ENCODE measurements around the gene EEF2KMT.
"Not testable (repeated sequence)": the region's sequence is repeated elsewhere in the genome, so short reads cannot be mapped to it uniquely, and the experiment has no call there.

The EEF2KMT gene

DNA sequence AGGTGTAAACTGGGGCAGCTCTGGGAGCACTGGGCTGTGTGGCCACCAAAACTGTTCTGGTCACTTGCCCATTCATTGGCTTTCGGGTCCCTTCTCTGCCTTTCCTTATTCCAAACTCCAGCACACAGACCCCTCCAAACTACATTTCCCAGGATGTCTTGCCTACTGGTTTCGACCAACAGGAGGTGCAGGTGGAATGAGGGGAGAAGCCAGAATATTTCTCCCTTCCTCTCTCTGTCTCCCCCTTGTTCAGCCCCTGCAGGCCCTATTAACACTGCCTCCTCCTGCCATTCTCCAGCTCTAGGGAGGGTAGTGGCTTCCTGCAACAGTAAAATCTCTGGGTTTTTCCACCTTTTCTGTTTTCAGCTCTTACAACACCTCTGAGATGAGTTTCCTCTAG is 50.7 kb downstream of the EEF2KMT start:
- DNase-seq (ENCODE audit: low read depth, low spot score), result no peak
- no peak overlapping the region for H3K27ac ChIP-seq

DNA sequence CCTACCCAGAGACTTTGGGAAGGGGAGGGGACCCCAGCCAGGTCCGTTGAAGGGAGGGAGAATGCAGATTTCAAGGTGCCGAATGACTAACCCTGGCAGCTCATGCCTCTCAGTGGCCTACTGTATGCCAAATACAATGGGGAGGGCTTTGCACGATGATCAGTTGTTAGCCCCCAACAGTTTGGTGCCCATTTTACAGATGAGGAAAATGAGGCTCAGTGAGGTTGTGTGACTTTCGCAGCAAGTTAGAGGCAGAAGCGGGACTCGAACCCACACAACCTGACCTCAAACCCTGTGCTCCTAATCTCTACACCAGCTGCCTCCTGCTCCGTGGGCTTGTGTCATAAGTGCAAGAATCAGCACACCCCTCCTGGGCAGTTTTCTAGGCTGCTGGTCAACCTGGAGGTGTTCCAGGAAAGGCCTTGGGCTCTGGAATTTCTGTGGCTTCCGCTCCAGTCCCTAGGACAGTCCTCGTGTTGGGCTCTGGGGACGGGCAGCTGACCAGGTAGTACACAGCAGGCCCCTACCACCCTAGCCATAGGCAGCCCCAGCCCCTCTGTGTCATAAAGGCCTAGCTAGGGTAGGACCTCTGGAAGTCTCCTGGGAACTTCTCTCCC is 52.0 kb downstream of the EEF2KMT start:
- no peak for DNase-seq (ENCODE audit: low read depth, low spot score)
- H3K27ac ChIP-seq, result no peak overlapping the region

GRCh38 chr16:5044581-5044980 is 53.0 kb downstream of the EEF2KMT start:
- DNase-seq (ENCODE audit: low read depth, low spot score); H3K27ac ChIP-seq: not testable (repeated sequence)

DNA sequence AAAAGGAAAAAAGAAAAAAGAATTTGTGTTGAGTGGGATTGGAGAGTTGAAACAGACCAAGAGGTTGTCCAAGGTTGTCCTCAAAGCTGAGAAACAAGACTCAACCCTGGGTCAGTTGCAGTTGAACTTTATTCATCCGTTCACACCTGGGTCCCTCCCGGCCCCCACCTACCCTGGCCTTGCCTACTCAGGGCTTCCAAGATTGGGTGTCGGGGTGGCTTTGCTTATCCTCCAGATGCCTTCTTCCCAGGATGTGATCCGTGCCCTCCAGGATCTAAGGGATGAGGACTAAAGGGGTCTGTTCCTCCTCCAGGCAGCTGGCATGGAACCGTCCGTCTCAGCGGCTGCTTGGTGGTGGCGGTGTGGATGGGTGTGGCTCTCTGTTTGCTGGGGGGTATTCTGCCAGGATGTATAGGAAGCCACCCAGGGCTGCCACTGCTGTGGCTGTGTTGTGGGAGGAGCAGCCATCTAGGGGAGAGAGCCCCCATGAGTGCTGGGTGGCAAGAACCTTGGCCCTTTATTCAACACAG is 53.5 kb downstream of the EEF2KMT start:
- no peak for DNase-seq (ENCODE audit: low read depth, low spot score)
- H3K27ac ChIP-seq, result no peak overlapping the region

DNA sequence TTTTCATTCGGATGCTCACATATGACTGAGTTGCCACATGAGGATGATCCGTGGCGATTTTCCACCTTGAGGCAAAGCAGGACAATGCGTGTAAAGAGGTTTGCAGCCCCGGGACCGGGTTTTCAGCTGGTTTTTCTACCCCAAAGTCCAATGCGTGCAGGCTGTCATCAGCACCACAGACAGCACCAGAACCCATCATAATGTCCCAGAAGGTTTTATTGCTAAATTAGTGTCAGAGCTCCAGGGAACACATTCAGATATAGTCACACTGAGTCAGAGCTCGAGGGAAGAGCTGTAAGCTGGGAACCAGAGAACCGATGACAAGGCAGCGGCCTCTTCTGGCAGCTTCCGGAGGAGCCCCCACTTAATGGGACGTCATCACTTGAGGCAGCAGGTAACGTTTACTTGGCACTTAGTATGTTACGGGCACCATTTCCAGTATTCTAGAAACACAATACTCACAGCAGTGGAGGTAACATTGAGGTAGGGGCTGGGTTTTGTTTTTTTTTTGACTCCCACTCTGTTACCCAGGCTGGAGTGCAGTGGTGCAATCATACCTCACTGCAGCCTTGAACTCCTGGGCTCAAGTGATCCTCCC is 54.9 kb downstream of the EEF2KMT start:
- DNase-seq (ENCODE audit: low read depth, low spot score), result no peak
- no peak overlapping the region for H3K27ac ChIP-seq

DNA sequence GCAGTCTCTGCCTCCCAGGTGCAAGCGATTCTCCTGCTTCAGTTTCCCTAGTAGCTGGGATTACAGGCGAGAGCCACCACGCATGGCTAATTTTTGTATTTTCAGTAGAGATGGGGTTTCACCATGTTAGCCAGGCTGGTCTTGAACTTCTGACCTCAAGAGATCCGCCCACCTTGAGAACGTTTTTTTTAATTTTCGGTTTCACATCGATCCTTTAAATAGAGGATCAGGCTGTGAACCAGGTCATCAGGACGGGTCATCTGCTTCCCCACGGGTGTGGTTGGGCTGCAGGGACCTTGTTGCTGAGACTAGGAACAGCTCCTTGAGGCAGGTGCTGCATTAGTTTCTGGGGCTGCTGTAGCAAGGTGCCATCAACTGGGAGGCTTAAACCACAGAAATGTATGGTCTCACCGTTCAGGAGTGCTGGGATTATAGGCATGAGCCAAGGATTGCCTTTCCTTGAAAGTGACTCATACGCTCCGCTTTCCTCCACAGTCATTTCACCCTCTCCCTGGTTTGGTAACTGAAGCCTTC is 55.9 kb downstream of the EEF2KMT start:
- peak; percentile 37 for DNase-seq (ENCODE audit: low read depth, low spot score)
- no peak overlapping the region for H3K27ac ChIP-seq

DNA sequence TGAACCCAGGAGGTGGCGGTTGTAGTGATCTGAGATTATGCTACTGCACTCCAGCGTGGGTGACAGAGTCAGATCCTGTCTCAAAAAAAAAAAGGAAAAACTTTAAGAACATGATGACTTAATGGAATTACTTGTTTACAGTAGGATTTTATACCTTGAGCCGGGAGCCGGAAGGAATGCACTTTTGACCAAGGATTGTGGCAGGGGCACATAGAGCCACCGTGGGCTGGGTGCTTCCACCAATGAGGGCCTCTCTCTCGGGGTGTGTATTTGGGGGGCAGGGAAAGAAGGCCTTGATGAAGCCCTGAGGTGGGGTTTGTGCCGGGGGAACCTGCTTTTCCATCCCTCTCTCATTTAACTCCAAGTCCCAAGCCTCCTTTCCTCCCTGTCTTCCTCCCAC is 57.1 kb downstream of the EEF2KMT start:
- DNase-seq (ENCODE audit: low read depth, low spot score), result no peak
- no peak overlapping the region for H3K27ac ChIP-seq

GRCh38 chr16:5036228-5037156 is 61.1 kb downstream of the EEF2KMT start:
- DNase-seq (ENCODE audit: low read depth, low spot score), result no peak
- H3K27ac ChIP-seq, result no peak overlapping the region

DNA sequence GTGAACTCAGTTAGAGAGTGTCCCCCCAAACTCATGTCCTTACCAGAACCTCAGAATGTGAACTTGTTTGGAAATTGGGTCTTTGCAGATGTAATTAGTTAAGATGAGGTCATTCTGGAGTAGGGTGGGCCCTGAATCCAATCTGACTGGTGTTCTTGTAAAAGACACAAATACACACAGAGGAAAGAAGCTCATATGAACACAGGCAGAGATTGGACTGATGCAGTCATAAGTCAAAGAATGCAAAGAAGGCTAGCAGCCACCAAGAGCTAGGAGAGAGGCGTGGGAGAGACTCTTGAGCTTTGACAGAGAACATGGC is 61.7 kb downstream of the EEF2KMT start:
- H3K27ac ChIP-seq, result no peak overlapping the region
- no peak for DNase-seq (ENCODE audit: low read depth, low spot score)

Data from epithelial cell of prostate (primary cell).